Left forelimb (tissue), 1 donor: Measurements from ENCODE around the gene KLHL26.

Experiments used
- DNase-seq: peaks from one replicate; pipeline ENCODE4 v3.0.0-alpha.2; 2018; ENCODE audit warnings: low spot score

The KLHL26 gene

DNA sequence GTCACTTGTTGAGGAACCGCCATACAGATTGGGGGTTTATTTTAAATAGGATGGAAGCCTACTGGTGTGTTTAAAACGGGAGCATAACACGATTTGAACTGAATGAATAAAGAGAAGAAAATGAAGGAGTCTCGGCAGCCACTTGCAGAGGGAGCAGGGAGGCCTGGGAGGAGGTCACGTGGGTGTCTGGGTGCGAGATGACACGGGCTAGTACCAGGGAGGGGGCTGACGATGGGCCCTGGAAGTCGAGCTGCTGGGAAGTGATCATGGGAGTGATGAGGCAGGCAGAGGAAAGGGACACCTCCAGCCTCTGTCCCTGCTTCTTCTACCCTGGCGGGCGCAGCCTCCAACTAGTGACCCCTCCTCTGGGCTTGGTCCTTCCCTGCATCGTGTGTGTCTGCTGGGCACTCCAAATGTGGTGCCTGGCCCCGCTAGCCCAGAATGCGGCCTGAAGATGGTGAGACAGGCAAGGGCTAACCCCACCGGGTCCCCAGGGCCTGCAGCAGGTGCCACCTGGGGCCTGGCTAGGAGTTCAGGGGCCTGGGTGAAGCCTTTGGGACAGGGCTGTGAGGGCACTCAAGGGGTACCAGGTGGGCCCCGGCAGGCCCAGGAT lies 82.1 kb downstream of the KLHL26 start:
- no peak for DNase-seq

GRCh38 chr19:18719541-18719940 lies 82.7 kb downstream of the KLHL26 start:
- no peak for DNase-seq
